ENCODE measurements around the gene SOX18. TPM values are rescaled to one million over a fixed set of nuclear protein-coding genes. Genes with fewer than 3 reads are reported as not detected.

The SOX18 gene
- total RNA-seq, 4 donors from 2014 or later = 0.79 to 8.7 (median 3.3) TPM

DNA sequence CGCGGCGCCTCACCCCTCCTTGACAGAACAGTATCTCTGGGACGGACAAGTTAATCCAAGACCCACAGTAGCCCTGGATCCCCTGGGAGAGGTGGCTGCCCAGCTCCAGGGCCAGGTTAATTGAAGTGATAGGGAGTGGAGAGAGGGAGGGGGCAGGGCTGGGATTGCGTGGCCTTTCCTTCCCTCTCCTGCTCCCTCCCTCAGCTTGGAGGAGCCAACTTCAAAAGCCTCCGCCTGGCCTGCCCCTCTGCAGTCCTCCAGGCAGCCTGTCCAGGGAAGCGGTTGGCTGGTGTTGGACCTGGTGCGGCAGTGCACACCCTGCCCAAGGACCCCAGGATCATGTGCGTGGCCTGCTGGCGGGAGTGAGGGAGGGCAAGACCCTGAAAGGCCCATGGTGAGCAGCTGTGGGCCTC, 13.5 kb downstream of the SOX18 start, which contains the start of gene C20orf204:
C20orf204 (plus strand) TSS at position 250 of the 413 bp plus-strand sequence; CDS start at position 392, 142 bp downstream.
- no peak within 1 kb of the TSS for H3K4me3 ChIP-seq
- DNase-seq (ENCODE audit: low spot score in 2 of 2) = no peak
- 78% methylated on average over 7 of the region's 10 CpGs for WGBS
- no peak within 1 kb of the TSS for H3K27ac ChIP-seq
- peaks cover 31% of the 10 kb centered on the region for H3K4me1 ChIP-seq
- H3K9me3 ChIP-seq = no peaks in the 10 kb centered on the region
- H3K27me3 ChIP-seq = peaks cover 27% of the 10 kb centered on the region
- peaks cover 37% of the 10 kb centered on the region for H3K36me3 ChIP-seq
- no peak for TF ChIP-seq EP300 (IDR thresholded peaks at IDR 0.05)
- TF ChIP-seq, protein P1, sequence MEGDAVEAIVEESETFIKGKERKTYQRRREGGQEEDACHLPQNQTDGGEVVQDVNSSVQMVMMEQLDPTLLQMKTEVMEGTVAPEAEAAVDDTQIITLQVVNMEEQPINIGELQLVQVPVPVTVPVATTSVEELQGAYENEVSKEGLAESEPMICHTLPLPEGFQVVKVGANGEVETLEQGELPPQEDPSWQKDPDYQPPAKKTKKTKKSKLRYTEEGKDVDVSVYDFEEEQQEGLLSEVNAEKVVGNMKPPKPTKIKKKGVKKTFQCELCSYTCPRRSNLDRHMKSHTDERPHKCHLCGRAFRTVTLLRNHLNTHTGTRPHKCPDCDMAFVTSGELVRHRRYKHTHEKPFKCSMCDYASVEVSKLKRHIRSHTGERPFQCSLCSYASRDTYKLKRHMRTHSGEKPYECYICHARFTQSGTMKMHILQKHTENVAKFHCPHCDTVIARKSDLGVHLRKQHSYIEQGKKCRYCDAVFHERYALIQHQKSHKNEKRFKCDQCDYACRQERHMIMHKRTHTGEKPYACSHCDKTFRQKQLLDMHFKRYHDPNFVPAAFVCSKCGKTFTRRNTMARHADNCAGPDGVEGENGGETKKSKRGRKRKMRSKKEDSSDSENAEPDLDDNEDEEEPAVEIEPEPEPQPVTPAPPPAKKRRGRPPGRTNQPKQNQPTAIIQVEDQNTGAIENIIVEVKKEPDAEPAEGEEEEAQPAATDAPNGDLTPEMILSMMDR (IDR thresholded peaks at IDR 0.05) = no peak
- TF ChIP-seq POLR2A (IDR thresholded peaks at IDR 0.05) = no peak

DNA sequence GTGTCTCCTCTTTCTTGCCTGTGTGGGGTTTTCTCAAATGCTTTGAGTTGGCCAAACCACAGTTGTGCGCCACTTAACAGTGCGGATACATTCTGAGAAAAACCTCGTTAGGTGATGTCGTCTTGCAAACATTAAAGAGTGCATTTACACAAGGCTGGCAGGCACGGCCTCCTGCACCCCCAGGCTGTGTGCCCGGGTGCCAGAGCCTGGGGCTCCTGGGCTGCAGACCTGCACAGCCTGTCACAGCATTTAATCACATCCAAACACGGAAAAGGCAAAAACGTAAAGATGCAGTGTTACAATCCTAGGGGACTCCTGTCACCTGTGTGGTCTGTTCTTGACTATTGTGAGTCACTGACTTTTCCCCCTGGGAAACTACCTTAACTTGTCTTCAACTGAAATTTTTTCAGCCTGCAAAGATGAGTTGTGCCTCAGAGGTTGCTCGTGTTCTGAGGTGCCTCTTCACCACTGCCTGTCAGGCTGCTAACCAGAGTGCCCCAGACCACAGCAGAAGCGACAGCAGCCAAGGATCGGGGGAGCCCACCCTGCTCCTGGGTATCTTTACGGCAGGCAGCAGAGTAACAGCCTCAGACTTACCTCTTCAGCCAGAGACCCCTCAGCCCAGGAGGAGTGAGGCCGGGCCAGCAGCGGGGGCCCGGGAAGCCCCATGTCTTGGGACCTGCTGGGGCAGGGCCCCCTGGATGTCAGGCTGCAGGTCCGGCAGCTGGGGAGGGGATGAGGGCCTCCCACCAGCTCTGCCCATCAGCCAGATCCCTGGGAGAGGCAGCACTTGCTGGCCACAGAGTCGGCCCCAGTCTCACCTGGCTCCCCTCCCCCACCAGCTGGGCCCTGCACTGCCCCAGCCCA, 14.1 kb downstream of the SOX18 start:
- H3K36me3 ChIP-seq = peaks cover 43% of the 10 kb centered on the region

DNA sequence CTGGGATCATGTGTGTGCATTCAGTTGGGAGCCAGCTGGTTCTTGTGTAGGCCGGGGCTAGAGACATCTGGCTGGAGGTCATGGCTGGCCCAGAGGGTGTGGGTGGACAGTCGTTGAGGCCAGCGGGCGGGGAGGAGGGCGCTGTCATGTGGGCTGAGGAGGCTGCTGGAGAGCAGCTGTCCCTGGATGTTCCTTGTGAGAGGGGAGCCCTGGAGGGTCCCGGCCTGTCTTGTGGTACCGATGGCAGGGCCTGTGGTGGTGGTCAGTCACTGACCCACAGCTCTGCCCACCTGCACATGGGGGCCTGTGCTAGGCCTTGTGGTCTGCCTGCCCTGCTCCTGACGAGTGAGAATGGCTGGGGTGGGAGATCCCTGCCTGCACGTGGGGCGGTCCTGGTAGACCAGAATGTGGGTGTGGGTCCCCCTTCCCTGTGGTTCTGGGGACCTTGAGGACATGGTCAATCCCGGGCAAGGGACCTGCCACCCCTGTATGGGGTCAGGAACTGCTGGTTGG, 15.4 kb downstream of the SOX18 start:
- TF ChIP-seq POLR2AphosphoS5 (IDR thresholded peaks at IDR 0.05) (no peak), EP300 (IDR thresholded peaks at IDR 0.05) (no peak), POLR2A (IDR thresholded peaks at IDR 0.05) (no peak)
- TF ChIP-seq, protein P1 (IDR thresholded peaks at IDR 0.05) = no peak
- peaks cover 17% of the 10 kb centered on the region for H3K4me1 ChIP-seq
- H3K27me3 ChIP-seq = peaks cover 11% of the 10 kb centered on the region
- no peak overlapping the region for H3K27ac ChIP-seq
- H3K9me3 ChIP-seq = no peaks in the 10 kb centered on the region
- no peak overlapping the region for H3K4me3 ChIP-seq
- WGBS = 81% methylated on average over 3 of the region's 11 CpGs
- peaks cover 56% of the 10 kb centered on the region for H3K36me3 ChIP-seq
- DNase-seq (ENCODE audit: low spot score in 2 of 2) = no peak

More for the DNA sequence above, 14.1 kb downstream of the SOX18 start:
- peaks cover 21% of the 10 kb centered on the region for H3K27me3 ChIP-seq
- no peak for DNase-seq (ENCODE audit: low spot score in 2 of 2)
- no peak for TF ChIP-seq POLR2AphosphoS5 (IDR thresholded peaks at IDR 0.05)
- TF ChIP-seq EP300 (IDR thresholded peaks at IDR 0.05) = no peak
- TF ChIP-seq, protein P1 (IDR thresholded peaks at IDR 0.05) = no peak
- TF ChIP-seq POLR2A (IDR thresholded peaks at IDR 0.05) = no peak
- no peak overlapping the region for H3K27ac ChIP-seq
- no peak overlapping the region for H3K4me3 ChIP-seq
- no peaks in the 10 kb centered on the region for H3K9me3 ChIP-seq
- 67% methylated on average over 13 of the region's 17 CpGs for WGBS
- peaks cover 25% of the 10 kb centered on the region for H3K4me1 ChIP-seq

DNA sequence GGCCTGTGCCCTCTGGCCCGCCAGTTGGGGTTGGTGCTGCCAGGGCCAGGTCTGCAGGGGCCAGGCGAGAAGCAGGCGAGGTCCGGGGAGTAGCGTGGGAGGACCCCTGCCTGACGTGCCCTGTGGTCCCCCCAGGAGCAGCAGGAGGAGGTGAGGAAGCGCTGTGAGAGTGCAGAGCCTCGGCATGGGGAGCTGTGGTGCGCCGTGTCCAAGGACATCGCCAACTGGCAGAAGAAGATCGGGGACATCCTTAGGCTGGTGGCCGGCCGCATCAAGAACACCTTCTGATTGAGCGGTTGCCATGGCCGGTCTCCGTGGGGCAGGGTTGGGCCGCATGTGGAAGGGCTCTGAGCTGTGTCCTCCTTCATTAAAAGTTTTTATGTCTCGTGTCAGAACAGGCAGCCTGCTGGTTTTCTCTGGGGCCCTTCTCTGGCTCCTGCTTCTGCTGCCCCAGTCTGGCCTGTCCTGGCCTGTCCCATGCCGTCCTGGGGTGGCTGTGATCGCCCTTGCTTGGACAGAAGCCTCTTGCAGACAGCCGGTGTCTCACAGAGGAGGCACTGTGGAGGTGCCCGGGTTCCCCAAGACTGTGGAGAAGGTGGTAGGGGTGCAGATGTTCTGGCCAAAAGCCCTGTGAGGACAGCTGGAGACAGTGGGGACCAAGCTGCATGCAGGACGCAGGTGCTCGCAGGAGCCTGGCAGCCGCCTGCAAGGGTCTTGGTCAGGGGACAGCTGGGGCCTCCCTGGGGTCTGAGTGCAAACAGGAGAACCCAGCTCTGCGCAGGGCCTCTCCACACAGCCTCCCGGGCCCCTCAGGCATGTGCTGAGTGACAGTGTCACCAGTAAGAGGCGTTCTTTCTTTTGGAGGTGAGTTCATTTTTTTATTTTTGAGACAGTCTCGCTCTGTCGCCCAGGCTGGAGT, 16.5 kb downstream of the SOX18 start:
- TF ChIP-seq EP300 (IDR thresholded peaks at IDR 0.05) = no peak
- TF ChIP-seq POLR2A (IDR thresholded peaks at IDR 0.05) = no peak
- no peak for TF ChIP-seq POLR2AphosphoS5 (IDR thresholded peaks at IDR 0.05)
- TF ChIP-seq, protein P1 (IDR thresholded peaks at IDR 0.05) = no peak
- 88% methylated on average over 22 of the region's 31 CpGs for WGBS
- H3K36me3 ChIP-seq = peaks cover 67% of the 10 kb centered on the region
- DNase-seq (ENCODE audit: low spot score in 2 of 2) = no peak
- no peak overlapping the region for H3K27ac ChIP-seq
- H3K4me3 ChIP-seq = no peak overlapping the region
- H3K9me3 ChIP-seq = no peaks in the 10 kb centered on the region
- H3K27me3 ChIP-seq = peaks cover 5% of the 10 kb centered on the region
- H3K4me1 ChIP-seq = peaks cover 6% of the 10 kb centered on the region
